ENCODE data around the gene NANS.
"Not testable (repeated sequence)": the region's sequence is repeated elsewhere in the genome, so short reads cannot be mapped to it uniquely, and the experiment has no call there.

The NANS gene

GRCh38 chr9:98064623-98065392, 8.3 kb downstream of the NANS start:
- no peak overlapping the region for H3K27ac ChIP-seq (ENCODE audit: low read length)
- no peaks in the 10 kb centered on the region for H3K27me3 ChIP-seq (ENCODE audit: low read depth, low read length)
- no peaks in the 10 kb centered on the region for H3K4me1 ChIP-seq (ENCODE audit: control insufficient read depth in 1 of 2, insufficient read depth in 2 of 2, low read length in 2 of 2)
- H3K36me3 ChIP-seq (ENCODE audit: control insufficient read depth in 1 of 2, insufficient read depth in 2 of 2, low read length in 2 of 2): peaks cover 18 to 25% of the 10 kb centered on the region in 2 donors
- H3K4me3 ChIP-seq (ENCODE audit: low read depth in 1 of 2, low read length in 2 of 2): no peak overlapping the region
- H3K9me3 ChIP-seq (ENCODE audit: control insufficient read depth in 1 of 2, low read length in 2 of 2): no peaks in the 10 kb centered on the region

- no peaks in the 10 kb centered on the region for H3K27me3 ChIP-seq (ENCODE audit: low read depth, low read length)
- no peaks in the 10 kb centered on the region for H3K9me3 ChIP-seq (ENCODE audit: control insufficient read depth in 1 of 2, low read length in 2 of 2)
- H3K27ac ChIP-seq (ENCODE audit: low read length): no peak overlapping the region
- H3K4me3 ChIP-seq (ENCODE audit: low read depth in 1 of 2, low read length in 2 of 2): no peak overlapping the region
- no peaks in the 10 kb centered on the region for H3K4me1 ChIP-seq (ENCODE audit: control insufficient read depth in 1 of 2, insufficient read depth in 2 of 2, low read length in 2 of 2)
- H3K36me3 ChIP-seq (ENCODE audit: control insufficient read depth in 1 of 2, insufficient read depth in 2 of 2, low read length in 2 of 2): peaks cover 15 to 20% of the 10 kb centered on the region in 2 donors
These were observed 9.7 kb downstream of the NANS start for GRCh38 chr9:98066235-98066634.

DNA sequence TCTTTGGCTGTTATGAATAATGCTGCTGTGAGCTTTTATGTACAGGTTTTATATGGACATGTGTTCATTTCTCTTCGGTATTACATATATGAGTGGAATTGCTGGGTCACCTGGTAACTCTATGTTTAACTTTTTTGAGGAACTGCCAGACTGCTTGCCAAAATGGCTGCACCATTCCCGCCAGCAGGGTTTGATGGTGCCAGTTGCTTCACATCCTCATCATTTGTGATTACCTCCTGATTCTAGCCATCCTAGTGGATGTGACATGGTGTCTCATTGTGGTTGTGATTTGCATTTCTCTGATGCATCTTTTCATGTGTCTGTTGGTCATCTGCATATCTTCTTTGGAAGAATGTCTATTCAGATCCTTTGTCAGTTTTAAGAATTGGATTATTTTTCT, 10.7 kb downstream of the NANS start:
- Histone ChIP-seq H3K4me3 (ENCODE audit: low read depth in 1 of 2, low read length in 2 of 2) (no peak overlapping the region), H3K4me1 (ENCODE audit: control insufficient read depth in 1 of 2, insufficient read depth in 2 of 2, low read length in 2 of 2) (no peaks in the 10 kb centered on the region), H3K27me3 (ENCODE audit: low read depth, low read length) (no peaks in the 10 kb centered on the region), H3K27ac (ENCODE audit: low read length) (no peak overlapping the region), H3K9me3 (ENCODE audit: control insufficient read depth in 1 of 2, low read length in 2 of 2) (no peaks in the 10 kb centered on the region), H3K36me3 (ENCODE audit: control insufficient read depth in 1 of 2, insufficient read depth in 2 of 2, low read length in 2 of 2) (peaks cover 16 to 20% of the 10 kb centered on the region in 2 donors)

GRCh38 chr9:98069551-98069950, 13.0 kb downstream of the NANS start:
- no peak overlapping the region for H3K27ac ChIP-seq (ENCODE audit: low read length)
- H3K36me3 ChIP-seq (ENCODE audit: control insufficient read depth in 1 of 2, insufficient read depth in 2 of 2, low read length in 2 of 2): peaks cover 8 to 9% of the 10 kb centered on the region in 2 donors
- H3K9me3 ChIP-seq (ENCODE audit: control insufficient read depth in 1 of 2, low read length in 2 of 2): no peaks in the 10 kb centered on the region
- peaks cover under 1 to 6% of the 10 kb centered on the region in 2 donors for H3K4me1 ChIP-seq (ENCODE audit: control insufficient read depth in 1 of 2, insufficient read depth in 2 of 2, low read length in 2 of 2)
- no peaks in the 10 kb centered on the region for H3K27me3 ChIP-seq (ENCODE audit: low read depth, low read length)
- H3K4me3 ChIP-seq (ENCODE audit: low read depth in 1 of 2, low read length in 2 of 2): no peak overlapping the region

DNA sequence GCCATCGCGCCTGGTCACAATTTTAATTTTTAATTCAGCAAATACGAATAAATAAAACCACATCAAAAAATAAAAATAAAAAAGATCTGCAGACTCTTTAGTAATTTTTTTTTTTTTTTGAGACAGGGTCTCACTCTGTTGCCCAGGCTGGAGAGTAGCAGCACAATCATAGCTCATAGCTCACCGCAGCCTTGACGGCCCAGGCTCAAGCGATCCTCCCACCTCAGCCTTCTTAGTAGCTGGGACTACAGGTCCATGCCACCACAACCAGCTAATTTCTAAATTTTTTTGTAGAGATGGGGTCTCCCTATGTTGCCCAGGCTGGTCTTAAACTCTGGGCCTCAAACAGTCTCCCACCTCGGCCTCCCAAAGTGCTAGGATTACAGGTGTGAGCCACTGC, 14.2 kb downstream of the NANS start:
- Histone ChIP-seq H3K4me1 (ENCODE audit: control insufficient read depth in 1 of 2, insufficient read depth in 2 of 2, low read length in 2 of 2) (peaks cover 4 to 9% of the 10 kb centered on the region in 2 donors), H3K27me3 (ENCODE audit: low read depth, low read length) (no peaks in the 10 kb centered on the region), H3K9me3 (ENCODE audit: control insufficient read depth in 1 of 2, low read length in 2 of 2) (no peaks in the 10 kb centered on the region), H3K36me3 (ENCODE audit: control insufficient read depth in 1 of 2, insufficient read depth in 2 of 2, low read length in 2 of 2) (peaks cover 2 to 3% of the 10 kb centered on the region in 2 donors), H3K4me3 (ENCODE audit: low read depth in 1 of 2, low read length in 2 of 2) (no peak overlapping the region), H3K27ac (ENCODE audit: low read length) (peak overlapping the region; percentile 70)

DNA sequence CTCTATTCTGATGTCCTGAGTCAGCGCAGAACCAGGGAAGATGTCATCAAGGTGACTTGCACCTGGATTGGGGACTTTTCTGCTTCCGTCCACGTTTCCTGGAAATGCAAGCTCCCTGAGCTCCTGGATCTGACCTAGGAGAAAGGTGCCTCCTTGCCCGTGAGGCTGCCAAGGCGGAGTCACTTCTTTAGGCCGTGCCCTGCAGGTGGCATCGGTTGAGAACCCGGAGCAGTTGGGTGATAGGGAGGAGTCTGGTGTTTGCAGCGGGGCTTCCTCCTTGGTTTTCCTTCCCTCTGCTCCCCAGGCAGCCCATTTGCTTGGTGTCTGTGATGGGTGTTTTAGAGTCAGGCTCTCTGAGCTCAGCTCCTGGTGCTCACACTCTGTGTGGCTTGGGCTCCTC, 15.2 kb downstream of the NANS start:
- Histone ChIP-seq H3K4me3 (ENCODE audit: low read depth in 1 of 2, low read length in 2 of 2) (no peak overlapping the region), H3K4me1 (ENCODE audit: control insufficient read depth in 1 of 2, insufficient read depth in 2 of 2, low read length in 2 of 2) (peaks cover 4 to 9% of the 10 kb centered on the region in 2 donors), H3K27ac (ENCODE audit: low read length) (peak overlapping the region; percentile 78)

DNA sequence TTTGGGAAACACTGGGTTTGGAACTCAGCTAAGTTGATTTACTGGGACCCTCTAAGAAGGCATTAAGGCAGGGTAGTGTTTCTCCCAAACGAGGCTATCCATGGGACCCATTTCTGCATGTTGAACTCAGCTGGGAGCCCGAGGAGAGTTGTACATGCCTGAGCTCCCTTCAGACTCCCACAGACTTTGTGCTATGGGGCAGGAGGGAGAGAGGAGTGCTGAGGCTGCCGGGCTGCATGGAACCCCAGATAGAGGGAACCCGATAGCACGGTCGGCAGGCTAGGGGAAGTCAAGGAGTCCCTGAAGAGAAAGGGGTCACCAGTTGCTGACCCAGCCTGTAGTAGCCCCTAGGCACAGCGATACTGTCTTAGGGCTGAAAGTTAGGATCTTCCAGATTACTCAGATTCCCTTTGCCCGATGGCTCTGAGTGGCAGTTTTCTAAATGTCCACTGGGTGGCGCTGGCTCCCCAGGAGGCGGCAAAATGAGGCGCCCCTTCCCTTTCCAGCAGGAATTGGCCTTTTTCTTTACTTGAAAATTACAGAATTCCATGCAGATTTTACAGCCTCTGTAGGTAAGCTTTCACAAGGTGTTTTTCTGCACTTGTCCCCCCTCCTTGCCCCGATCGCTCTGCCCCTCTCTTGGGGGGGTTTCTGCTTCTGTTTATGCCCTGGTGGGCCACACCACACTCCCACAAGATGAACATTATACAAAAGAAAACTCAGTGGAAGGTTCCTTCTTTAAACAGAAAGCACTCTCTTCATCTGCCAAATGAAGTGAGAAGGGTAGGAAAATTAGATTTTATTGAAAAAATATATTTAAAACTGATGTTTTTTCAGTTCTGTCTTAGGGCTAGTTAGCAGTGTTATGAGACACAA, 17.8 kb downstream of the NANS start:
- Histone ChIP-seq H3K36me3 (ENCODE audit: control insufficient read depth in 1 of 2, insufficient read depth in 2 of 2, low read length in 2 of 2) (peaks cover 10 to 14% of the 10 kb centered on the region in 2 donors), H3K27ac (ENCODE audit: low read length) (peak overlapping the region; percentile 77), H3K4me1 (ENCODE audit: control insufficient read depth in 1 of 2, insufficient read depth in 2 of 2, low read length in 2 of 2) (peaks cover 4 to 9% of the 10 kb centered on the region in 2 donors), H3K9me3 (ENCODE audit: control insufficient read depth in 1 of 2, low read length in 2 of 2) (no peaks in the 10 kb centered on the region), H3K4me3 (ENCODE audit: low read depth in 1 of 2, low read length in 2 of 2) (no peak overlapping the region), H3K27me3 (ENCODE audit: low read depth, low read length) (no peaks in the 10 kb centered on the region)

More for the DNA sequence above, 15.2 kb downstream of the NANS start:
- Histone ChIP-seq H3K9me3 (ENCODE audit: control insufficient read depth in 1 of 2, low read length in 2 of 2) (no peaks in the 10 kb centered on the region), H3K27me3 (ENCODE audit: low read depth, low read length) (no peaks in the 10 kb centered on the region), H3K36me3 (ENCODE audit: control insufficient read depth in 1 of 2, insufficient read depth in 2 of 2, low read length in 2 of 2) (peaks cover 0 to 3% of the 10 kb centered on the region in 2 donors)

GRCh38 chr9:98075332-98075805, 18.8 kb downstream of the NANS start:
- peaks cover 11 to 19% of the 10 kb centered on the region in 2 donors for H3K36me3 ChIP-seq (ENCODE audit: control insufficient read depth in 1 of 2, insufficient read depth in 2 of 2, low read length in 2 of 2)
- H3K27ac ChIP-seq (ENCODE audit: low read length): peak overlapping the region; percentile 35
- no peaks in the 10 kb centered on the region for H3K27me3 ChIP-seq (ENCODE audit: low read depth, low read length)
- H3K9me3 ChIP-seq (ENCODE audit: control insufficient read depth in 1 of 2, low read length in 2 of 2): no peaks in the 10 kb centered on the region
- no peak overlapping the region for H3K4me3 ChIP-seq (ENCODE audit: low read depth in 1 of 2, low read length in 2 of 2)
- H3K4me1 ChIP-seq (ENCODE audit: control insufficient read depth in 1 of 2, insufficient read depth in 2 of 2, low read length in 2 of 2): peaks cover 4 to 9% of the 10 kb centered on the region in 2 donors

DNA sequence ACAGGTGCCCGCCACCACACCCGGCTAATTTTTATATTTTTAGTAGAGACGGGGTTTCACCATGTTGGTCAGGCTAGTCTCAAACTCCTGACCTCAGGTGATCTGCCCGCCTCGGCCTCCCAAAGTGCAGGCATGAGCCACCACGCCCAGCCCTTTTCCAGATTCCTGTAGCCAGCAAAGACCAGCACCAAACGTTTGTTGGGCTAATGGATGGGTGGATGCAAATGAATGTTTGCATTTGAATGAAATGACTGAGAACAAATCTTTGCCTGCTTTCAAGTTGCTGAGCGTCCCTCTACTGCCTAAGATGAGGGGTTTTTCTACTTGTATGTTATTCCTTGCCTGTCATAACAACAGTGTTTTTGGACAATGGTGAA, 20.0 kb downstream of the NANS start:
- H3K36me3 ChIP-seq (ENCODE audit: control insufficient read depth in 1 of 2, insufficient read depth in 2 of 2, low read length in 2 of 2): peaks cover 20 to 26% of the 10 kb centered on the region in 2 donors
- H3K27me3 ChIP-seq (ENCODE audit: low read depth, low read length); H3K27ac ChIP-seq (ENCODE audit: low read length); H3K4me3 ChIP-seq (ENCODE audit: low read depth in 1 of 2, low read length in 2 of 2); H3K9me3 ChIP-seq (ENCODE audit: control insufficient read depth in 1 of 2, low read length in 2 of 2); H3K4me1 ChIP-seq (ENCODE audit: control insufficient read depth in 1 of 2, insufficient read depth in 2 of 2, low read length in 2 of 2): not testable (repeated sequence)

- Histone ChIP-seq H3K4me1 (ENCODE audit: control insufficient read depth in 1 of 2, insufficient read depth in 2 of 2, low read length in 2 of 2) (peaks cover 4 to 9% of the 10 kb centered on the region in 2 donors), H3K9me3 (ENCODE audit: control insufficient read depth in 1 of 2, low read length in 2 of 2) (no peaks in the 10 kb centered on the region), H3K27me3 (ENCODE audit: low read depth, low read length) (no peaks in the 10 kb centered on the region), H3K4me3 (ENCODE audit: low read depth in 1 of 2, low read length in 2 of 2) (no peak overlapping the region), H3K27ac (ENCODE audit: low read length) (no peak overlapping the region), H3K36me3 (ENCODE audit: control insufficient read depth in 1 of 2, insufficient read depth in 2 of 2, low read length in 2 of 2) (peaks cover 26 to 35% of the 10 kb centered on the region in 2 donors)
These were observed 22.4 kb downstream of the NANS start for GRCh38 chr9:98078895-98079294.

- Histone ChIP-seq H3K27ac (ENCODE audit: low read length) (no peak overlapping the region), H3K4me3 (ENCODE audit: low read depth in 1 of 2, low read length in 2 of 2) (no peak overlapping the region), H3K27me3 (ENCODE audit: low read depth, low read length) (no peaks in the 10 kb centered on the region), H3K36me3 (ENCODE audit: control insufficient read depth in 1 of 2, insufficient read depth in 2 of 2, low read length in 2 of 2) (peaks cover 32 to 35% of the 10 kb centered on the region in 2 donors), H3K9me3 (ENCODE audit: control insufficient read depth in 1 of 2, low read length in 2 of 2) (no peaks in the 10 kb centered on the region), H3K4me1 (ENCODE audit: control insufficient read depth in 1 of 2, insufficient read depth in 2 of 2, low read length in 2 of 2) (no peaks in the 10 kb centered on the region)
These were observed 23.8 kb downstream of the NANS start for GRCh38 chr9:98080326-98080725.
